ENCODE measurements around the gene OR4D9.

Gene OR4D9

GRCh38 chr11:59550842-59551658 is 39.7 kb downstream of the OR4D9 start:
- DNase-seq, result peak; percentile 84

GRCh38 chr11:59551659-59552521 is 40.6 kb downstream of the OR4D9 start:
- DNase-seq, result peak; percentile 80

GRCh38 chr11:59552844-59553243 is 41.5 kb downstream of the OR4D9 start:
- no peak for DNase-seq

- DNase-seq, result no peak
Measured at GRCh38 chr11:59553323-59553722, 42.0 kb downstream of the OR4D9 start.

GRCh38 chr11:59555601-59556114 is 44.3 kb downstream of the OR4D9 start:
- peak; percentile 4 for DNase-seq

- peak; percentile 91 for DNase-seq
Measured at GRCh38 chr11:59556115-59556916, 45.0 kb downstream of the OR4D9 start.

- DNase-seq, result peak; percentile 4
Measured at GRCh38 chr11:59556917-59557348, 45.6 kb downstream of the OR4D9 start.

- no peak for DNase-seq
Measured at GRCh38 chr11:59558270-59558643, 46.9 kb downstream of the OR4D9 start.

GRCh38 chr11:59559886-59560285 is 48.5 kb downstream of the OR4D9 start:
- DNase-seq, result no peak

- DNase-seq, result peak; percentile 52
Measured at GRCh38 chr11:59560290-59560701, 49.0 kb downstream of the OR4D9 start.

- DNase-seq, result peak; percentile 81
Measured at GRCh38 chr11:59560702-59561473, 49.5 kb downstream of the OR4D9 start.

GRCh38 chr11:59562292-59562691 is 51.0 kb downstream of the OR4D9 start:
- no peak for DNase-seq

All from HCEC 1CT (cell line).